Germinal center (tissue), 1 donor: ENCODE data around the gene IKZF4.

Experiments
- DNase-seq: peaks from one replicate; pipeline ENCODE4 v3.0.0; 2012; ENCODE audit warnings: mixed read lengths, low spot score

Gene IKZF4

GRCh38 chr12:56082967-56083366 lies 62.1 kb downstream of the IKZF4 start:
- DNase-seq = no peak

DNA sequence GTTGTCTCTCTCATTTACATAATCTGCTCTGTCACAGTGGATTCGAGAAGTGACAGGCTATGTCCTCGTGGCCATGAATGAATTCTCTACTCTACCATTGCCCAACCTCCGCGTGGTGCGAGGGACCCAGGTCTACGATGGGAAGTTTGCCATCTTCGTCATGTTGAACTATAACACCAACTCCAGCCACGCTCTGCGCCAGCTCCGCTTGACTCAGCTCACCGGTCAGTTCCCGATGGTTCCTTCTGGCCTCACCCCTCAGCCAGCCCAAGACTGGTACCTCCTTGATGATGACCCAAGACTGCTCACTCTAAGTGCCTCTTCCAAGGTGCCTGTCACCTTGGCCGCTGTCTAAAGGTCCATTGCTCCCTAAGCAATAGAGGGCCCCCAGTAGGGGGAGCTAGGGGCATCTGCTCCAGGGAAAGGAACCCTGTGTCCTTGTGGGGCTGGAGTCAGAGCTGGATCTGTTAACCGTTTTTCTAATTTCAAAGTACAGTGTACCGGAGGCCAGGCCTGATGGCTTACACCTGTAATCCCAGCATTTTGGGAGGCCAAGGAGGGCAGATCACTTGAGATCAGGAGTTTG lies 64.2 kb downstream of the IKZF4 start:
- no peak for DNase-seq

GRCh38 chr12:56086096-56086495 lies 65.3 kb downstream of the IKZF4 start:
- no peak for DNase-seq

GRCh38 chr12:56086608-56087007 lies 65.8 kb downstream of the IKZF4 start:
- no peak for DNase-seq

DNA sequence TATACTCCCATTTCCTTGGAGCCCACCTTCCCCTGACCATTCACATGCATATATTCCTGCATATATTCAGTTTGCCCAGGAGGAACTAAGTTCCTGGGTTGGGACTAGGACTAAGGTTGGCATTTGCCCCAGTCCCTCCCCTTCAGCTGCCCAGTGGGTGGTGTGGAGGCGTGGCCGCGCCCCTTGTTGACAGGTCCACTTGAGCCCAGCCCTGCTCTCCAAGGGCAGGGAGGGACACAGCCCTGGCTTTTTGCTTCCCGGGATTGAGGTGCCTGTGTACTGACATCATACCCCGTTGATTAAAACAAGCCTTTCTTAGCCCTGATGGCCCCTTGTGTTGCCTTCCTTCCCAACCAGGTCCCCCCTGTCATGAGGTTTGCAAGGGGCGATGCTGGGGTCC lies 66.4 kb downstream of the IKZF4 start:
- no peak for DNase-seq
